Muscle of leg (tissue), 11 donors: ENCODE data around the gene GPR156. TPM values are rescaled to one million over a fixed set of nuclear protein-coding genes. Genes with fewer than 3 reads are reported as not detected.
"Not testable (repeated sequence)": the region's sequence is repeated elsewhere in the genome, so short reads cannot be mapped to it uniquely, and the experiment has no call there.

Source experiments
- DNase-seq: peaks from one replicate; pipeline ENCODE4 v3.0.0; 2013
- H3K27ac ChIP-seq: one replicate; pipeline ENCODE4 v1.5.1; 2013; ENCODE audit warnings: mild to moderate bottlenecking, low read length, control low read depth
- H3K27me3 ChIP-seq: one replicate; pipeline ENCODE4 v1.6.1; 2013; ENCODE audit warnings: low read length; ENCODE audit not compliant: control insufficient read depth, insufficient read depth
- H3K36me3 ChIP-seq: one replicate; pipeline ENCODE4 v1.6.1; 2013; ENCODE audit warnings: low read length; ENCODE audit not compliant: control insufficient read depth, insufficient read depth
- H3K4me1 ChIP-seq: one replicate; pipeline ENCODE4 v1.6.1; 2013; ENCODE audit warnings: low read length; ENCODE audit not compliant: control insufficient read depth, insufficient read depth
- H3K4me3 ChIP-seq: one replicate; pipeline ENCODE4 v1.5.1; 2013; ENCODE audit warnings: low read length, control low read depth
- H3K9me3 ChIP-seq: replicated peaks from 2 replicates; pipeline ENCODE4 v1.6.1; 2013; ENCODE audit warnings: low read depth, low read length; ENCODE audit not compliant: control insufficient read depth
- WGBS: methylation state at CpG from one replicate; pipeline ENCODE4 v1.1.5; 2013; ENCODE audit warnings: missing lambda C conversion rate; ENCODE audit not compliant: insufficient coverage; 5-methylcytosine and 5-hydroxymethylcytosine counted together
- polyA plus RNA-seq, 8 donors: library from polyadenylated mRNA; unstranded; fragments of 120-200 nt; gene quantifications; one replicate each; pipeline versions ENCODE4 v1.2.1 to v1.2.3, GENCODE V29; 2013; ENCODE audit warnings: inconsistent platforms in 1 of 8, low replicate concordance in 1 of 8; ENCODE audit not compliant: insufficient read length in 8 of 8, insufficient read depth in 1 of 8
- total RNA-seq: library from RNA; stranded (reverse); fragments of 120-200 nt; gene quantifications from one replicate; pipeline ENCODE4 v1.2.4, GENCODE V29; 2013

Gene GPR156
- total and polyA plus RNA-seq, 9 donors, result 1.6 to 3.1 (median 2.1) TPM

DNA sequence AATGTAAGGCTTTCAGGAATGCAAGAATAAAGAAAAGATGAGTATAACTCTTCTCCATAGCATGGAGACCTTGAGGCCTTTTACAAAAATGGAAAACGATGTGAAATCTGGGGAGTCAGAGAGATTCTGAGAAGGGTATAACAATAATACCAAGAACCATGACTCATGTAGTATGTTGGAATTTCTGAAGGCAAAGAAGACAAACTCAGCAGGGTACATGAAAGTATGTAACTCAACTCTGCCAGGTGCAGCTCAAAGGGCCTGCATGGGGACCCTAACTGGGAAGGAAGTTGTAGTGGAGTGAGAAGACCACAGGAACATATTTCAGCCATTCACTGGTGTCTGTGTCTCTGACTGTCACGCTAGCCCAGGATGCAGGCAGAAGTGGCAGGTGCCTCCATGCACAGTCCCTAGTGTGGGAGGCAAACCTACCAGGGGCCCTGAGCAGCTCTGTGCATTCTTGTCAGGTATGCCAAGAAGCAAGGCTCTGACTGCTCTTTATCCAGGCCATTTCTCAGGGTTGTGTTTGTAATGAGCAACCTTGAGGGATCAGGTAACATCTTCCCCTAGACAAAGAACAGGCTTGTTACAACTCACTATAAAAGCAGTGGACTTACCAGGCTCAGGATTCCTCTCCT lies 57.2 kb downstream of the GPR156 start:
- Histone ChIP-seq H3K27ac (no peak overlapping the region), H3K36me3 (no peaks in the 10 kb centered on the region), H3K27me3 (no peaks in the 10 kb centered on the region), H3K4me3 (no peak overlapping the region), H3K4me1 (no peaks in the 10 kb centered on the region), H3K9me3 (peaks cover 2% of the 10 kb centered on the region)
- no peak for DNase-seq
- WGBS, result no CpG with 5 or more reads among the region's 2 CpGs

DNA sequence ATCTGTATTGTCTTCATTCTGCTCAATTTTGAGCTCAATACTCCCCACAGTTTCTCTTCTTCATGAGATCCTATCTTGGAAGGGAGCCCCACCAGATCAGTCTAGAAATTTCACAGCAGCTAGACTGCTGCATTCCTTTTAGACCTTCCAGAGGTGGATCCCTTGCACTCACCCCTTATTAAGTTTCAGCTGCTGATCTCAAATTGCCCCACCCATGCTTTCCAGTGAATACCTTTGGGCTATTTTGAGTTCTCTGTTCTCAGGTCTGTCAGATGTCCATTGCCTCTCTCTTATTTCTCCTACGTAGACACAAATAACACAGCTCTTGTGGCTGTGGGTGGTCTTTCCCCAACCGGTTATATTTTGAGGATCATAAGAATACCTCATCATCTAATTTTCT lies 60.8 kb downstream of the GPR156 start:
- no peak overlapping the region for H3K4me3 ChIP-seq
- H3K27me3 ChIP-seq, result no peaks in the 10 kb centered on the region
- no peak for DNase-seq
- H3K27ac ChIP-seq, result no peak overlapping the region
- WGBS, result no CpG with 5 or more reads among the region's 2 CpGs
- no peaks in the 10 kb centered on the region for H3K36me3 ChIP-seq
- H3K4me1 ChIP-seq, result no peaks in the 10 kb centered on the region
- no peaks in the 10 kb centered on the region for H3K9me3 ChIP-seq

DNA sequence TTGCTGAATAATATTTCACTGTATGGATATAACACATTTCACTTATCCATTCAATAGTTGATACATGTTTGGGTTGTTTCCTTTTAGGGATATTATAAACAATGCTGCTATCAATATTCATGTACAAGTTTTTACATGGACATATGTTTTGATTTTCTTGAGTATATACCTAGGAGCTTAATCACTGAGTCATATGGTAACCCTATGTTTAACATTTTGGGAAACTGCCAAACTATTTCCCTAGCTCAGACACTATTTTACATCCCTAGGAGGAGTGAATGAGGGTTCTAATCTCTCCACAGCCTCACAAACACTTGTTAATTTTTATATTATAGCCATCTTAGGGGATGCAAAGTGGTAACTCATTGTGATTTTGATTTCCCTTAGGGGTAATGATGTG lies 66.0 kb downstream of the GPR156 start:
- H3K4me1 ChIP-seq, result peaks cover 10% of the 10 kb centered on the region
- no peaks in the 10 kb centered on the region for H3K36me3 ChIP-seq
- no peak overlapping the region for H3K27ac ChIP-seq
- no peaks in the 10 kb centered on the region for H3K9me3 ChIP-seq
- no peaks in the 10 kb centered on the region for H3K27me3 ChIP-seq
- DNase-seq, result no peak
- no peak overlapping the region for H3K4me3 ChIP-seq

DNA sequence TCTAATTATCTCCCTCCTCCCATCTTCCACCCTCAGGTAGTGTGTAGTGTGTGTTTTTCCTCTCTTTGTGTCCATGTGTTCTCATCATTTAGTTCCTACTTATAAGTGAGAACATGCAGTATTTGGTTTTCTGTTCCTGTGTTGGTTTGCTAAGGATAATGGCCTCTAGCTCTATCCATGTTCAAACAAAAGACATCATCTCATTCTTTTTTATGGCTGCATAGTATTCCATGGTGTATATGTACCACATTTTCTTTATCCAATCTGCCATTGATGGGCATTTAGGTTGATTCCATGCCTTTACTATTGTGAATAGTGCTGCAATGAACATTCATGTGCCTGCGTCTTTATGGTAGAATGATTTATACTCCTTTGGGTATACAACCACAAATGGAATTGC lies 68.4 kb downstream of the GPR156 start:
- H3K36me3 ChIP-seq, DNase-seq, H3K27ac ChIP-seq, H3K27me3 ChIP-seq, H3K4me1 ChIP-seq, H3K4me3 ChIP-seq, H3K9me3 ChIP-seq: not testable (repeated sequence)
- WGBS, result no CpG with 5 or more reads among the region's 1 CpG

DNA sequence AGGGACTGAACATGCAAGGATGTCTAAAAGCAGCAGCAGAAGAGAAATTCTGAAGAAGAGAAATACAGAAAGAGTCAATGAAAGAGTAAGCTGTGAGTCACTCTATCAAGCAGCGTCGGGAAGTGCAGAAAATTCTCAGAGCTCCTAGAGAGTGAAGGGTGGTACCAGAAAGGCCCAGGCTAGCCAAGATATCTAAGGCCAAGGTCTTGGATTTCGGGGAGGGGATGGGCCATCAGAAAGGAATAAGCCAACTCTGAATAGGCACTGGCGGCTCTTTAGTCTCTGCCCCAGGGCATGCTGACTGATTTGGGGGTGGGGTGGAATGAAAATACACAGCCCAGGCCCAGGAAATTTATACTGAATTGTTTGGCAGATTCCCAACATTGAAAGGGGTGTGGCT lies 70.8 kb downstream of the GPR156 start:
- WGBS, result 37% methylated on average over 4 of the region's 4 CpGs
- H3K27me3 ChIP-seq, result no peaks in the 10 kb centered on the region
- peak; percentile 7 for DNase-seq

DNA sequence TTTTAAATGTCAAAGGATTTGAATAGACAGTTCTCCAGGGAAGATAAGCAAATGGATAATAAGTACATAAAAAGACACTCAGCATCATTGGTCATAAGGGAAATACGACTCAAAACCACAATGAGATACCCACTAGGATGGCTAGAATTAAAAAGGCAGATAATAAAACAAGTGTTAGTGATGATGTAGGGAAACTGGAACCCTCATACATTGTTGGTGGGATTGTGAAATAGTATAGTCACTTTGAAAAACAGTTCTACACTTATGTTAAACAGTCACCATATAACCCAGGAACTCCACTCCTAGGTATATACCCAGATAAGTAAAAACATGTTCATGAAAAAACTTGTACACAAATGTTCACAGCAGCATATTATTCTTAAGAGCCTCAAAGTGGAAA lies 72.5 kb downstream of the GPR156 start:
- no peak overlapping the region for H3K27ac ChIP-seq
- H3K36me3 ChIP-seq, result no peaks in the 10 kb centered on the region
- H3K4me1 ChIP-seq, result peaks cover 10% of the 10 kb centered on the region
- no CpG with 5 or more reads among the region's 1 CpG for WGBS
- no peak overlapping the region for H3K4me3 ChIP-seq
- DNase-seq, result no peak
- H3K9me3 ChIP-seq, result no peaks in the 10 kb centered on the region
- H3K27me3 ChIP-seq, result no peaks in the 10 kb centered on the region

More for the DNA sequence above, 70.8 kb downstream of the GPR156 start:
- peak overlapping the region; percentile 43 for H3K27ac ChIP-seq
- H3K9me3 ChIP-seq, result no peaks in the 10 kb centered on the region
- H3K4me1 ChIP-seq, result peaks cover 10% of the 10 kb centered on the region
- H3K4me3 ChIP-seq, result no peak overlapping the region
- H3K36me3 ChIP-seq, result no peaks in the 10 kb centered on the region

DNA sequence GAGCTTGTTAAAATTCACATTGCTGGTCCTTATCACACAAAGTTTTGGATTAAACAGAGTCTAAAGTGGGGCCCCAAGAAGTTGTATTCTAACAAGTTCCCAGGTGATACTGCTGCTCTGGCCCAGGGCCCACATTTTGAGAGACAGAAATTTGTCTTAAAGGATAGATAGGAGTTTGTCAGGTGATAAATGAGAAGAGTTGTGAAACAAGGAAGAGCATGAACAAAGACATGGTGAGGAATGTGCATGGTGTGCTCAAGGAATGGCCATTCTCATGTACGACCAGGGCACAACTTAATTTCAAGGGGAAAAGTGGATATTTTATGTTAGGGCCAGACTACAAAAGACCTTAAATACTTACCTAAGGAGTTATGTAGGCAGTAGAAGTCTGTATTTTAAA lies 75.6 kb downstream of the GPR156 start:
- no CpG with 5 or more reads among the region's 1 CpG for WGBS
- Histone ChIP-seq H3K27me3 (no peaks in the 10 kb centered on the region), H3K4me1 (peaks cover 5% of the 10 kb centered on the region), H3K36me3 (no peaks in the 10 kb centered on the region), H3K9me3 (no peaks in the 10 kb centered on the region), H3K27ac (no peak overlapping the region), H3K4me3 (no peak overlapping the region)
- DNase-seq, result no peak

DNA sequence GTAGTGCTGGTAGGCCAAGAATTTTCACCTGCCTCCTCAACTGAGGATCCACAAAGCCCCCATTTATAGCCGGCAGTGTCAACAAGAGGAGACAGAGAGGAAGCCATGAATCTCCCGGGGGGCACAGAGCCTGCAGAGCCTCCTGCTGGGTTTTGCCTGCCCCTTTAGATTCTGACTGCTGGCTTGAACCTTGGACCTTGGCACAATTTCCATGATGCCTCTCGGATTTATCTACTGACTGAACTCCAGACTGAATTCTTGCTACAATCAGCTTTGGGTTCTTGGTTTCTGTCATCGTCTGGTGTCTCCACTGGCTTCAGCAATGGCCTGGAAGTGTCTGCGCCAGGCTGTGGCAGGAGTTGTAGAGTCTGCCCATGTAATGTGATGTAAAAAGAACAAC lies 80.7 kb downstream of the GPR156 start:
- WGBS, result 89% methylated on average over 5 of the region's 5 CpGs

DNA sequence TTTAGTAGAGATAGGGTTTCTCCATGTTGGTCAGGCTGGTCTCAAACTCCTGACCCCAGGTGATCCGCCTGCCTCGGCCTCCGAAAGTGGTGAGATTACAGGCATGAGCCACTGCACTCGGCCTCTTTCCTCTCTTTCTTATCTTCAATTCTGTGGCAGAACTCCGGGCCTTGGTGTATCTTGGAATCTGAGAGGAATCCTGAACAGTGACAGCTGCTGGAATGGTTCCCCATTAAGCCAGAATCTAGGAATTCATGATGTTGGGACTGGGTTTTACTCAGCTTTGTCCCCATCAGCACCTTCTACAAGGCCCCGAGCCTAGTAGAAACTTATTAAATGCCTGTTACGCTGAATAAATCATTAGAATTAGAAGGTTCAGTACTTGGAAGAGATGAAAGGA lies 81.4 kb downstream of the GPR156 start:
- no peak overlapping the region for H3K4me3 ChIP-seq
- H3K27me3 ChIP-seq, result no peaks in the 10 kb centered on the region
- no peak for DNase-seq
- no peaks in the 10 kb centered on the region for H3K4me1 ChIP-seq
- WGBS, result 100% methylated on average over 1 of the region's 7 CpGs
- H3K27ac ChIP-seq, result no peak overlapping the region
- no peaks in the 10 kb centered on the region for H3K36me3 ChIP-seq
- H3K9me3 ChIP-seq, result no peaks in the 10 kb centered on the region

More for the DNA sequence above, 80.7 kb downstream of the GPR156 start:
- DNase-seq, result no peak
- Histone ChIP-seq H3K27me3 (no peaks in the 10 kb centered on the region), H3K4me1 (no peaks in the 10 kb centered on the region), H3K36me3 (no peaks in the 10 kb centered on the region), H3K4me3 (no peak overlapping the region), H3K27ac (no peak overlapping the region), H3K9me3 (no peaks in the 10 kb centered on the region)

DNA sequence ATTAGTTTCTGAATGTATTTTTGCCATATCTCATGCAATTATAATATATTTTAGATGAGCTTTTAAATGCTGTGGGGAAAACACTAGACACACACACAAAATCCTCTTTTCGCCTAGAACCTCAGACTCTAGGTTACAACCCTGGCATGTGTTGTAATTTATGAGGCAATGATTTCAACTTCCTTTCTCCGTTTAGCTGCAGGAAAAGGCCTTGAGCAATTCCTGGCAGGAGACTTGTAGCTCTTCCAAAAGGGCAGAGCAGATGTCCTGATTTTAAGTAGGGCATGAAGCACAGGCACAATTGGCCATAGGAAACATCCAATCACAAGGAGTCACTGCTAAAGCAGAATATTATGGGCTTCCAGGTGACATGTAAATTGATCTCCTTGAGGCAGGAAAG lies 82.0 kb downstream of the GPR156 start:
- 0% methylated on average over 1 of the region's 2 CpGs for WGBS
- peak; percentile 71 for DNase-seq
- Histone ChIP-seq H3K4me1 (no peaks in the 10 kb centered on the region), H3K9me3 (no peaks in the 10 kb centered on the region), H3K27ac (no peak overlapping the region), H3K27me3 (no peaks in the 10 kb centered on the region), H3K4me3 (no peak overlapping the region), H3K36me3 (no peaks in the 10 kb centered on the region)

DNA sequence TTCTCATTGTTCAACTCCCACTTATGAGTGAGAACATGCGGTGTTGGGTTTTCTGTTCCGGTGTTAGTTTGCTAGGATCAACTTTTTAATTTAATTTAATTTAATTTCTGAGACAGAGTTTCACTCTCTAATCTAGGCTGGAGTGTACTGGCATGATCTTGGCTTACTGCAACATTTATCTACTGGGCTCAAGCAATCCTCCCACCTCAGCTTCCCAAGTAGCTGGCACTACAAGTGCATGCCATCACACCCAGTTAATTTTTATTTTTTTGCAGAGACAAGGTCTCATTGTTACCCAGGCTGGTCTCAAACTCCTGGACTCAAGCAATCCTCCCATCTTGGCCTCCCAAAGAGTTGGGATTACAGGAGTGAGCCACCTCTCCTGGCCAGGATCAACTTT lies 82.7 kb downstream of the GPR156 start:
- Histone ChIP-seq H3K27me3 (no peaks in the 10 kb centered on the region), H3K36me3 (no peaks in the 10 kb centered on the region), H3K4me1 (no peaks in the 10 kb centered on the region), H3K27ac (no peak overlapping the region), H3K4me3 (no peak overlapping the region), H3K9me3 (no peaks in the 10 kb centered on the region)
- WGBS, result no CpG with 5 or more reads among the region's 2 CpGs
- no peak for DNase-seq
